GM15510 (cell line): ENCODE results near the gene GPC4.

Experiments
- POLR2A ChIP-seq: IDR thresholded peaks from 3 replicates; pipeline ENCODE4 v1.6.1; 2011; ENCODE audit warnings: borderline replicate concordance; ENCODE audit not compliant: insufficient read length; ENCODE audit errors: extremely low read depth

GPC4 gene

GRCh38 chrX:133390676-133391075 lies 24.6 kb downstream of the GPC4 start:
- TF ChIP-seq POLR2A = no peak

- no peak for TF ChIP-seq POLR2A
Observed at GRCh38 chrX:133389975-133390374, 25.3 kb downstream of the GPC4 start.

GRCh38 chrX:133384454-133384853 lies 30.8 kb downstream of the GPC4 start:
- no peak for TF ChIP-seq POLR2A

GRCh38 chrX:133380711-133381619 lies 34.3 kb downstream of the GPC4 start:
- TF ChIP-seq POLR2A = no peak

- TF ChIP-seq POLR2A = no peak
Observed at GRCh38 chrX:133376422-133376821, 38.9 kb downstream of the GPC4 start.

- TF ChIP-seq POLR2A = no peak
Observed at GRCh38 chrX:133375615-133376340, 39.5 kb downstream of the GPC4 start.

GRCh38 chrX:133374874-133375387 lies 40.4 kb downstream of the GPC4 start:
- no peak for TF ChIP-seq POLR2A

GRCh38 chrX:133373386-133374079 lies 41.8 kb downstream of the GPC4 start:
- TF ChIP-seq POLR2A = no peak

GRCh38 chrX:133370696-133371275 lies 44.5 kb downstream of the GPC4 start:
- TF ChIP-seq POLR2A = no peak

- TF ChIP-seq POLR2A = no peak
Observed at GRCh38 chrX:133369065-133369464, 46.2 kb downstream of the GPC4 start.

- no peak for TF ChIP-seq POLR2A
Observed at GRCh38 chrX:133366735-133367134, 48.6 kb downstream of the GPC4 start.

GRCh38 chrX:133365871-133366611 lies 49.2 kb downstream of the GPC4 start:
- no peak for TF ChIP-seq POLR2A

GRCh38 chrX:133364865-133365264 lies 50.4 kb downstream of the GPC4 start:
- no peak for TF ChIP-seq POLR2A

- TF ChIP-seq POLR2A = no peak
Observed at GRCh38 chrX:133364196-133364595, 51.1 kb downstream of the GPC4 start.
